Lung (tissue), 12 donors: ENCODE measurements around the gene CAPN1. TPM values are rescaled to one million over a fixed set of nuclear protein-coding genes. Genes with fewer than 3 reads are reported as not detected.
"Not testable (repeated sequence)": the region's sequence is repeated elsewhere in the genome, so short reads cannot be mapped to it uniquely, and the experiment has no call there.

Experiments used
- ATAC-seq: fragments of 200-7000 bp; cut with Tn5 transposase; one replicate; pipeline ENCODE4 v1.9.1; 2020; ENCODE audit warnings: moderate number of reproducible peaks; ENCODE audit not compliant: insufficient read depth, low FRiP score
- DNase-seq, 3 donors: peaks; one replicate each; pipeline ENCODE4 v3.0.0-alpha.2; 2013 to 2017
- H3K27ac ChIP-seq, 2 donors: one replicate each; pipeline ENCODE4 v1.5.1; 2013; ENCODE audit warnings: mild to moderate bottlenecking in 2 of 2, moderate library complexity in 2 of 2, control low read depth in 1 of 2, inconsistent platforms in 1 of 2, low read depth in 1 of 2, low read length in 1 of 2
- H3K27me3 ChIP-seq, 3 donors: one replicate each; pipeline ENCODE4 v1.5.1; 2013; ENCODE audit warnings: low read length in 2 of 3; ENCODE audit not compliant: control insufficient read depth in 3 of 3, insufficient read depth in 3 of 3
- H3K36me3 ChIP-seq, 4 donors: one replicate each; pipeline ENCODE4 v1.5.1; 2013; ENCODE audit warnings: low read length in 4 of 4, mild to moderate bottlenecking in 1 of 4, moderate library complexity in 1 of 4; ENCODE audit not compliant: control insufficient read depth in 4 of 4, insufficient read depth in 4 of 4
- H3K4me1 ChIP-seq, 5 donors: one replicate each; pipeline ENCODE4 v1.5.1; 2013; ENCODE audit warnings: low read length in 5 of 5, mild to moderate bottlenecking in 2 of 5, moderate library complexity in 1 of 5; ENCODE audit not compliant: control insufficient read depth in 5 of 5, insufficient read depth in 5 of 5
- H3K4me3 ChIP-seq: one replicate; pipeline ENCODE4 v1.5.1; 2013; ENCODE audit warnings: mild to moderate bottlenecking, control low read depth, moderate library complexity
- H3K9ac ChIP-seq, 2 donors: one replicate each; pipeline ENCODE4 v1.5.1; 2013; ENCODE audit warnings: low read length in 2 of 2, control low read depth in 1 of 2; ENCODE audit not compliant: insufficient read depth in 1 of 2
- H3K9me3 ChIP-seq, 4 donors: one replicate each; pipeline ENCODE4 v1.5.1; 2013; ENCODE audit warnings: low read length in 3 of 4, mild to moderate bottlenecking in 1 of 4, moderate library complexity in 1 of 4; ENCODE audit not compliant: control insufficient read depth in 4 of 4, insufficient read depth in 3 of 4
- WGBS, 2 donors: extraction: QIAGEN DNeasy Blood & Tissue Kit; methylation state at CpG; one replicate each; pipeline ENCODE4 v1.1.7; 2013; 5-methylcytosine and 5-hydroxymethylcytosine counted together
- polyA plus RNA-seq, 2 donors: library from polyadenylated mRNA; stranded (reverse); fragments of 200-250 nt; gene quantifications; one replicate each; pipeline ENCODE4 v1.2.1, GENCODE V29; 2013
- total RNA-seq, 2 donors: library from RNA; depleted of rRNA in 1 of 2; stranded (reverse); fragments of >200 nt in 1 of 2; gene quantifications; one replicate each; pipeline ENCODE4 v1.2.1, GENCODE V29; 2014 to 2021
- TF ChIP-seq, protein P1 (sequence below): IDR thresholded peaks from 2 replicates; pipeline ENCODE4 v1.5.1; 2012; ENCODE audit warnings: mild to moderate bottlenecking; ENCODE audit errors: control extremely low read depth, extremely low read depth
- donor health status: control.
- donor health status: control.
- donor health status: Bipolar disorder and iron deficiency.
- donor health status: healthy.
- donor health status: DM: yes; HTN: yes; CAD: no.

The CAPN1 gene
- total and polyA plus RNA-seq, 4 donors: 106 to 265 (median 136) TPM

DNA sequence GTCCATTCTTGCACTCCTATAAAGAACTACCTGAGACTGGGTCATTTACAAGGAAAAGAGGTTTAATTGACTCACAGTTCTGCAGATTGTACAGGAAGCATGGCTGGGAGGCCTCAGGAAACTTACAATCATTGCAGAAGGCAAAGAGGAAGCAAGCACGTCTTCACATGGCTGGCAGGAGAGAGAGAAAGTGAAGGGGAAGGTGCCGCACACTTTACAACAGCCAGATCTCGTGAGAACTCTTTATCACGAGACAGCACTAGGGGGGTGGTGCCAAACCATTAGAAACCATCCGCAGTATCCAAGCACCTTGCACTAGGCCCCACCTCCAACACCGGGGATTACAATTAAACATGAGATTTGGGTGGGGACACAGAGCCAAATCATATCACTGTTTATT, 60.7 kb downstream of the CAPN1 start:
- Histone ChIP-seq H3K9ac (no peak overlapping the region), H3K4me1 (no peaks in the 10 kb centered on the region), H3K36me3 (no peaks in the 10 kb centered on the region), H3K9me3 (peaks cover 0 to 2% (median 0%) of the 10 kb centered on the region in 4 donors), H3K4me3 (no peak overlapping the region), H3K27ac (no peak overlapping the region), H3K27me3 (no peaks in the 10 kb centered on the region)
- DNase-seq (no peak), ATAC-seq (no peak)
- WGBS, 2 donors: 71 to 79% methylated on average over 6 of the region's 6 CpGs
- TF ChIP-seq, protein P1, sequence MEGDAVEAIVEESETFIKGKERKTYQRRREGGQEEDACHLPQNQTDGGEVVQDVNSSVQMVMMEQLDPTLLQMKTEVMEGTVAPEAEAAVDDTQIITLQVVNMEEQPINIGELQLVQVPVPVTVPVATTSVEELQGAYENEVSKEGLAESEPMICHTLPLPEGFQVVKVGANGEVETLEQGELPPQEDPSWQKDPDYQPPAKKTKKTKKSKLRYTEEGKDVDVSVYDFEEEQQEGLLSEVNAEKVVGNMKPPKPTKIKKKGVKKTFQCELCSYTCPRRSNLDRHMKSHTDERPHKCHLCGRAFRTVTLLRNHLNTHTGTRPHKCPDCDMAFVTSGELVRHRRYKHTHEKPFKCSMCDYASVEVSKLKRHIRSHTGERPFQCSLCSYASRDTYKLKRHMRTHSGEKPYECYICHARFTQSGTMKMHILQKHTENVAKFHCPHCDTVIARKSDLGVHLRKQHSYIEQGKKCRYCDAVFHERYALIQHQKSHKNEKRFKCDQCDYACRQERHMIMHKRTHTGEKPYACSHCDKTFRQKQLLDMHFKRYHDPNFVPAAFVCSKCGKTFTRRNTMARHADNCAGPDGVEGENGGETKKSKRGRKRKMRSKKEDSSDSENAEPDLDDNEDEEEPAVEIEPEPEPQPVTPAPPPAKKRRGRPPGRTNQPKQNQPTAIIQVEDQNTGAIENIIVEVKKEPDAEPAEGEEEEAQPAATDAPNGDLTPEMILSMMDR: no peak

DNA sequence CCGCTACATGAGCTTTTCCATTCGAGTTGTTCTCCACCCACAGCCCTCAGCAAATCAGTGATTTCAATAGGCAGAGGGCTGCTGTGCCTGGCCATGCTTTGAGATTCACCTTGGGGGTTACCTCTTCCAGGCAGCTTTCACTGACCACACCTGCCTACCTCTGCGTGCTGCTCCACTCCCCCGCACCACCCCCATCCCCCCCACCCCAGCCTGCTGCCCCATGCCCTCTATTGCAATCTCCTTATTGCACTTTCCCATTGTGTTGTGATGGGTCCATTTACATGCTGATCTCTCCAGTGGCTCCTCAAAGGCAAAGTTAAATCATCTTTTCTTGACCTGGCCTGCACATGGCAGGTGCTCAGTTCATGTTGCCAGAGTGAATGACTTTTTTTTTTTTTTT, 62.1 kb downstream of the CAPN1 start:
- H3K36me3 ChIP-seq: no peaks in the 10 kb centered on the region
- TF ChIP-seq, protein P1: no peak
- no peak for DNase-seq
- 72 to 75% methylated on average over 4 of the region's 4 CpGs for WGBS, 2 donors
- no peak overlapping the region for H3K4me3 ChIP-seq
- no peak for ATAC-seq
- H3K9me3 ChIP-seq: peaks cover 0 to 2% (median 0%) of the 10 kb centered on the region in 4 donors
- no peaks in the 10 kb centered on the region for H3K4me1 ChIP-seq
- no peak overlapping the region for H3K27ac ChIP-seq
- no peaks in the 10 kb centered on the region for H3K27me3 ChIP-seq
- H3K9ac ChIP-seq: no peak overlapping the region

DNA sequence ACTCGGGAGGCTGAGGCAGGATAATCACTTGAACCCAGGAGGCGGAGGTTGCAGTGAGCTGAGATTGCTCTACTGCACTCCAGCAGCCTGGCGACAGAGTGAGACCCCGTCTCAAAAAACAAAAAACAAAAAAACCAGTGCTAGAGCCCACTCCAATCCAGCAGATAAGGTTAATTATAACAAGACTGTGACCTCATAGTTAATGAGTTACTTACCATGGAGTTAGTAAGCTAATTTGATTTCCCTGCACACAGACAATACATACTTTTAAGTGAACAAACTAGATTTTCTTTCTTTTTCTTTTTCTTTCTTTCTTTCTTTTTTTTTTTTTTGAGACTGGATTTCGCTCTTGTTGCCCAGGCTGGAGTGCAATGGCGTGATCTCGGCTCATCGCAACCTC, 63.3 kb downstream of the CAPN1 start:
- not testable (repeated sequence) for ATAC-seq, DNase-seq
- 92% methylated on average over 8 of the region's 8 CpGs for WGBS, 2 donors

DNA sequence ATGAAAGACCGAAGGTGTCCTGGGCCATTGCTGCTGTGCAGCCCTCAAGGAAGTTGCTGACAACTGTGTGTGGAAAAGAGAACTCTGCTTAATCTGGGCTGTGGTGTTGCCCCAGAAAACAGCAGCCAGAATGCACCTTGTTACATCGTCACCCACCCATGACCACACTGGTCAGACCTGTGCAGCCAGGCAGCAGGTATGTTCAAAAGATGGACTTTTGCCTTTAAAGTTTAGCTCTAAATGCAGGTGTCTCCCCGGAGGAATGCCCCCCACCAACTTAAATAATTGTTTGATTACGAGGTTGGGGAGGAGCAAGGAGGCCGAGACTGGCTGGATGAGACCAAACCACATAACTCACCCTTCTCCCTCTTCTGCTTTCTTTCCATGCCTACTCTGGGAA, 64.8 kb downstream of the CAPN1 start:
- TF ChIP-seq, protein P1: no peak
- no peaks in the 10 kb centered on the region for H3K27me3 ChIP-seq
- no peak overlapping the region for H3K9ac ChIP-seq
- H3K36me3 ChIP-seq: no peaks in the 10 kb centered on the region
- no peak for DNase-seq
- H3K27ac ChIP-seq: no peak overlapping the region
- no peak overlapping the region for H3K4me3 ChIP-seq
- WGBS, 2 donors: 79 to 87% methylated on average over 5 of the region's 5 CpGs
- H3K4me1 ChIP-seq: no peaks in the 10 kb centered on the region
- H3K9me3 ChIP-seq: peaks cover 0 to 2% (median 0%) of the 10 kb centered on the region in 4 donors
- ATAC-seq: no peak

More for the DNA sequence above, 63.3 kb downstream of the CAPN1 start:
- not testable (repeated sequence) for H3K9me3 ChIP-seq, H3K27me3 ChIP-seq, H3K27ac ChIP-seq, H3K9ac ChIP-seq, H3K36me3 ChIP-seq, H3K4me1 ChIP-seq, H3K4me3 ChIP-seq

DNA sequence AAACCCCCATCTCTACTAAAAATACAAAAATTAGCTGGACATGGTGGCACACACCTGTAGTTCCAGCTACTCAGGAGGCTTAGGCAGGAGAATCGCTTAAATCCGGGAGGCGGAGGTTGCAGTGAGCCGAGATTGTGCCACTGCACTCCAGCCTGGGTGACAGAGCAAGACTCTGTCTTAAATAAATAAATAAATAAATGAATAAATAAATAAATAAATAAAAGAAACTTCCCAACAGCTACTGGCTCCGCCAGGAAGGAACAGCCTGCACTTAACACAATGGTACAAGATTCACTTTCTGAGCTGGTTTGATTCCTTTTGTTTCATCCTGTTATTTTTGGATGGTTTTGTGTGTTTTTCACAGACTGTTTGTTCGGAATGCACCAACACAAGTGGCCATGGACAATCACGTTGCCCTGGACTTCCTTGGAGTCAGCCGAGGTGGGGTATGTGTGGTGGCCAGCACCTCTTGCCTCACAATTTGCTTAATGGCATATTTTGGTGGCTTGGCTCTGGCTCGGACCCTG, 66.5 kb downstream of the CAPN1 start:
- not testable (repeated sequence) for H3K4me1 ChIP-seq, H3K36me3 ChIP-seq, H3K27ac ChIP-seq, DNase-seq, H3K4me3 ChIP-seq, H3K9me3 ChIP-seq, H3K27me3 ChIP-seq, H3K9ac ChIP-seq, ATAC-seq
- 79 to 90% methylated on average over 9 of the region's 9 CpGs for WGBS, 2 donors
